ENCODE data around the gene TCP1.

Gene TCP1

DNA sequence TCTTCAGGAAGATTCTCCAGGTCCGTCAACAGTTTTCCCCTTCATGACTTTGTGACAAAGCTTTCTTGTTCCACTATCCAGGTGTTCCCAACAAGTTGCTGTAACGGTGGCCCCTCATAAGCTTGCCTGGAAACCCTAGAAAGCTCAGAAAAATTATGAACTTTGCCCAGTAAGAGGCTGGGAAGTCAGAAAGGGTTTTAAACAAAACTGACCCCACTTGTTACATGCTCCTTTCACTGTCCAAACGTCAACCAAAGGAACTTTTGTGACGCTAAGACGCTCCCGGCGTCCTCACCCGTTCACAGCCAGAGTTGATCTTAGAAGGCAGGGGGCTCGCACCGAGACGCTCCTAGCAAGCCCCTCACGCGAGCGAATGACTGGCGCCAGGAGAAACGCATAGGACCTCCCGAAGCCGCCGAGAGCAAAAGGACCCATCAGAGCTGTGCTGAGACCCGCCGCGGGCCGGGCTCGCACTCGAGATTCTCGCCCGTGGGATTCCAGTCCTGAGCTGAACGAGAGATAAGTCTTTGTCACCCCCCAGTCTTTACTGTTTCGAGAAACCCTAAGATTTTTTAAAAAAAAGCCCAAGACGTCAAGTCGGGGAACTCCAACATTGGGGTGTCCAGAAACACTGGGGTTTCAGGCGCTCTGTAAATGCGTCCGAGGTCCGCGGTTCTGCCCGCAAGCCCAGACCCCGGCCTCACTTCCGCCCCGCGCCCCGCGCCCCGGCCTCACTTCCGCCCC is 28.1 kb downstream of the TCP1 start:
- H3K4me3 ChIP-seq (ENCODE audit: low read depth, low read length): peak overlapping the region; percentile 73
- TF ChIP-seq, protein P1, sequence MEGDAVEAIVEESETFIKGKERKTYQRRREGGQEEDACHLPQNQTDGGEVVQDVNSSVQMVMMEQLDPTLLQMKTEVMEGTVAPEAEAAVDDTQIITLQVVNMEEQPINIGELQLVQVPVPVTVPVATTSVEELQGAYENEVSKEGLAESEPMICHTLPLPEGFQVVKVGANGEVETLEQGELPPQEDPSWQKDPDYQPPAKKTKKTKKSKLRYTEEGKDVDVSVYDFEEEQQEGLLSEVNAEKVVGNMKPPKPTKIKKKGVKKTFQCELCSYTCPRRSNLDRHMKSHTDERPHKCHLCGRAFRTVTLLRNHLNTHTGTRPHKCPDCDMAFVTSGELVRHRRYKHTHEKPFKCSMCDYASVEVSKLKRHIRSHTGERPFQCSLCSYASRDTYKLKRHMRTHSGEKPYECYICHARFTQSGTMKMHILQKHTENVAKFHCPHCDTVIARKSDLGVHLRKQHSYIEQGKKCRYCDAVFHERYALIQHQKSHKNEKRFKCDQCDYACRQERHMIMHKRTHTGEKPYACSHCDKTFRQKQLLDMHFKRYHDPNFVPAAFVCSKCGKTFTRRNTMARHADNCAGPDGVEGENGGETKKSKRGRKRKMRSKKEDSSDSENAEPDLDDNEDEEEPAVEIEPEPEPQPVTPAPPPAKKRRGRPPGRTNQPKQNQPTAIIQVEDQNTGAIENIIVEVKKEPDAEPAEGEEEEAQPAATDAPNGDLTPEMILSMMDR (IDR thresholded peaks at IDR 0.05; ENCODE audit: control insufficient read depth, extremely low read depth, insufficient read depth): no peak
- no peak for DNase-seq (ENCODE audit: low read depth)

DNA sequence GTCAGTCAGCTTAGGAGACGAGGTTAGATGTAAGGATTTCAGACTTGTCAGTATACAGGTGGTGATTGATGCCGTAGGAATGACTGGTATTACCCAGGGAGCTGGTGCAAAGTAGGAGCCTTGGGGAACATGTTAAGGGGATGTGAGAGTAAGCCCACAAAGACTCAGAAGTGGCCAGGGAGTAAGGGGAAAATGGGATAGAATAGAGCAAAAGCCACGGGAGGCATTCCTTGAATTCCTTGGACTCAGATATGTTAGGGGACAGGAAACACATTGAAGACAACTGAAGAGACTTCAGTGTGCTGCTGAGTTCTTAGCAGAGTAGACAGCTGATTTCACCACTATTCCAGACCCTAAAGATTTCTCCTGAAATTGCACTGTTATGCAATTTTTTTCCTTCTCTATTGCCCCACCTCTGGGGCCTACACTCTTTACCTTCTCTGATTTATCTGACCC is 28.8 kb downstream of the TCP1 start:
- peak overlapping the region; percentile 73 for H3K4me3 ChIP-seq (ENCODE audit: low read depth, low read length)
- DNase-seq (ENCODE audit: low read depth): no peak
- TF ChIP-seq, protein P1 (IDR thresholded peaks at IDR 0.05; ENCODE audit: control insufficient read depth, extremely low read depth, insufficient read depth): no peak

DNA sequence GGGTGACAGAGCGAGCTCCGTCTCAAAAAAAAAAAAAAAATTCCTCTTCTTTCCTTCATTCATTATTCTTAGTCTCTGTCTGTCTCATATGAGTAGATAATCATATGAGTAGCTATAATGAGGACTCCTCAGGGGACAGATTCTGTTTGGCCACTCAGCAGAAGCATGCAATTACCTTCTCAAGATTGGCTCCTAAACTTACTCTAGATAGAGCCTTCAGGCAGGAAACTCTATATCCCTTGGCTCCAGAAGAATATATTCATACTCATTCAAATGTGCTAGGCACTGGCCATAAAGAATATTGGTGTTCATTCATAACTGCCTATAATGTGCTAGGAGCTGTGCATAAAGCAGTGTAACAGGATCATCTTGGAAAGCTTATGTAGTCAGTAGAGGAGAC is 29.8 kb downstream of the TCP1 start:
- no peak overlapping the region for H3K4me3 ChIP-seq (ENCODE audit: low read depth, low read length)
- DNase-seq (ENCODE audit: low read depth): no peak
- TF ChIP-seq, protein P1 (IDR thresholded peaks at IDR 0.05; ENCODE audit: control insufficient read depth, extremely low read depth, insufficient read depth): no peak

DNA sequence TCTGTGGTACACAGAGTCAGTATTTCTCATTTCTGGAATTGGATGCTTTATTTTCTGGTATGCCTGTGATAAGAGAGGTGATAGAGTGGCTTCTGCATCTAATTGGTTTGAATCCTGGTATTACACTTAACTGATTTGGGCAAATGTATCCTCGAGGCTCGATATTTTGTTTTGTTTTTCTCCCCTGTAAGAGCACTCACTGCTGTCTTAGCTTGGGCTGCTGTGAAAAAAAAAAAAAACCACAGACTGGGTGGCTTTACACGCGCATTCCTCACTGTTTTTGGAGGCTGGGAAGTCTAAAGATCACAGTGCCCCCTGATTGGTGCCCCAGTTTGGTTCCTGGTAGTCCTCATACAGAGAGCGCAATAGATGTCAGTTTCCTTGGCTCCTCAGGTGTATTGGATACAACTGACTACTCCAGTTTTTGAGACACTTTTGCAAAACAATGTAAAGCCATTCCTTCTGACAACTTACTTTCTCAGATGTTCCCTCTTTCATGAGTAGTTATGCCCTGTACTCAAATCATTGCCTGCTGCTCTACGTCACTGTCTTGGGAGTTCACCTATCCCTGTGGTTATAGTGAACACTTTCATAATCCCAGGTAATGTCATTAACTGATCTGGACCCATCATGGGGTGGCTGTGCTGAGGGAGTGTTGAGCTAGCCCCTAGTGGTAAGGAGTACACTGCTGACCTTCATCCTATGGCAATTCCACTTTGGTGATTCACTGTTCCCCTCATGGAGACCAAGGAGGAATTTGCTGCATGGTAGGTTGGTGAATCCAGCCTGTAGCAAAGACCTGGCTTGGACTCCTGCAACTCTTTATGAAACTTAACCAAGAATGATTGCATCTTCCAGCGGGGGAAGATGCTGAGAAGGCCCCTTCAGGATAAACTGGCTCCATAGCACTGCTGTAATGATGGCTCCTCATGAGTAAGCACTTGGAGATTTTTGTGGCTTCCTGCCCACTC is 31.1 kb downstream of the TCP1 start:
- DNase-seq (ENCODE audit: low read depth): no peak
- TF ChIP-seq, protein P1 (IDR thresholded peaks at IDR 0.05; ENCODE audit: control insufficient read depth, extremely low read depth, insufficient read depth): no peak

DNA sequence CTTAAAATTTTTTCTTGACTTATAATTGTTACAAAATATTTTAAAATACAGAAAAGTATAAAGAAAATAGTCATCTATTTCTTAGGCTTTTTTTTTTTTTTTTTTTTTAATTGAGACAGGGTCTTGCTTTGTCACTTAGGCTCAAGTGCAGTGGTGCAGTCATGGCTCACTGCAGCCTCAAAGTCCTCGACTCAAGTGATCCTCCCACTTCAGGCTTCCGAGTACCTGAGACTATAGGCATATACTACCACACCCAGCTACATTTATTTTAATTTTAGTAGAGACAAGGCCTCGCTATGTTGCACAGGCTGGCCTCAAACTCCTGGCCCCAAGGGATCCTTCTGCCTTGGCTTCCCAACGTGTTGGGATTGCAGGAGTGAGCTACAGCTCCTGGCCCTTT is 32.9 kb downstream of the TCP1 start:
- DNase-seq (ENCODE audit: low read depth): no peak
- TF ChIP-seq, protein P1 (IDR thresholded peaks at IDR 0.05; ENCODE audit: control insufficient read depth, extremely low read depth, insufficient read depth): no peak
- no peak overlapping the region for H3K4me3 ChIP-seq (ENCODE audit: low read depth, low read length)

More for the DNA sequence above, 31.1 kb downstream of the TCP1 start:
- H3K4me3 ChIP-seq (ENCODE audit: low read depth, low read length): no peak overlapping the region

DNA sequence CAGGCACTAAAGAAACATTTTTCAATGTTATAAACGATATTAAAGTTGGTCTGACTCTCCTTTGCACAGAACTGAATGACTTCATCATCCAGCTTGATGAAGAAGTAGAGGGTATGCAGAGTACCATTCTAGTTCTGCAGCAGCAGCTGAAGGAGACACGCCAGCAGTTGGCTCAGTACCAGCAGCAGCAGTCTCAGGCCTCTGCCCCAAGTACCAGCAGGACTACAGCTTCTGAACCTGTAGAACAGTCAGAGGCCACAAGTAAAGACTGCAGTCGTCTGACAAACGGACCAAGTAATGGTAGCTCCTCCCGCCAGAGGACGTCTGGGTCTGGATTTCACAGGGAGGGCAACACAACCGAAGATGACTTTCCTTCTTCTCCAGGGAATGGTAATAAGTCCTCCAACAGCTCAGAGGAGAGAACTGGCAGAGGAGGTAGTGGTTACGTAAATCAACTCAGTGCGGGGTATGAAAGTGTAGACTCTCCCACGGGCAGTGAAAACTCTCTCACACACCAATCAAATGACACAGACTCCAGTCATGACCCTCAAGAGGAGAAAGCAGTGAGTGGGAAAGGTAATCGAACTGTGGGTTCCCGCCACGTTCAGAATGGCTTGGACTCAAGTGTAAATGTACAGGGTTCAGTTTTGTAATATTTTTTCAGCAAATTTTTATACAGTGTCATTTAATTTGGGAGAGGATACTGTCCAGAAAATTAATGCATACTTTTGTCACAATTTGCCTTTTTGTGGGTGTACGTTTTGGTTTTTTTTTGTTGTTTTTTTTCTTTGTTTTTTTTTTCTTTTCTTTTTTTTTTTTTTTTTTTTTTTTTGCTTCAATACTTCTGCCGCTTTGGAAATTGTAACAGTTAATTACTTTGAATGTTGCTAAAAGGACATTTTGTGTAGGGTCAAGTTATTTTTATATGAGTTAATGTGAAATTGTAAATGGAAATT is 34.2 kb downstream of the TCP1 start:
- DNase-seq (ENCODE audit: low read depth): no peak
- H3K4me3 ChIP-seq (ENCODE audit: low read depth, low read length): no peak overlapping the region
- TF ChIP-seq, protein P1 (IDR thresholded peaks at IDR 0.05; ENCODE audit: control insufficient read depth, extremely low read depth, insufficient read depth): no peak
